ENCODE data around the gene ADORA1.

ADORA1 gene

GRCh38 chr1:203169770-203170520 is 42.4 kb downstream of the ADORA1 start:
- H3K4me1 ChIP-seq (ENCODE audit: insufficient read depth, low read length, severe bottlenecking): no peaks in the 10 kb centered on the region
- no peak overlapping the region for H2AFZ ChIP-seq (ENCODE audit: low read length)
- 0 out of 2 replicates have a peak, but pooled peaks cover 9% of the 10 kb centered on the region for H3K27me3 ChIP-seq (ENCODE audit: insufficient read depth, low read length)
- H3F3A ChIP-seq (ENCODE audit: insufficient read depth, low read length): no peaks in the 10 kb centered on the region
- no peak overlapping the region for H3K27ac ChIP-seq (ENCODE audit: low read depth, low read length, poor library complexity, severe bottlenecking)
- H3K9me2 ChIP-seq (ENCODE audit: low read depth, low read length): no peaks in the 10 kb centered on the region
- H3K36me3 ChIP-seq (ENCODE audit: insufficient read depth, low read length): no peaks in the 10 kb centered on the region
- no peak overlapping the region for H3K4me3 ChIP-seq (ENCODE audit: low read depth, low read length, poor library complexity, severe bottlenecking)
- no peak overlapping the region for H3K4me2 ChIP-seq (ENCODE audit: low read length)
- TF ChIP-seq EZH2 (IDR thresholded peaks at IDR 0.05; ENCODE audit: borderline replicate concordance, low read length): no peak
- TF ChIP-seq, protein P1, sequence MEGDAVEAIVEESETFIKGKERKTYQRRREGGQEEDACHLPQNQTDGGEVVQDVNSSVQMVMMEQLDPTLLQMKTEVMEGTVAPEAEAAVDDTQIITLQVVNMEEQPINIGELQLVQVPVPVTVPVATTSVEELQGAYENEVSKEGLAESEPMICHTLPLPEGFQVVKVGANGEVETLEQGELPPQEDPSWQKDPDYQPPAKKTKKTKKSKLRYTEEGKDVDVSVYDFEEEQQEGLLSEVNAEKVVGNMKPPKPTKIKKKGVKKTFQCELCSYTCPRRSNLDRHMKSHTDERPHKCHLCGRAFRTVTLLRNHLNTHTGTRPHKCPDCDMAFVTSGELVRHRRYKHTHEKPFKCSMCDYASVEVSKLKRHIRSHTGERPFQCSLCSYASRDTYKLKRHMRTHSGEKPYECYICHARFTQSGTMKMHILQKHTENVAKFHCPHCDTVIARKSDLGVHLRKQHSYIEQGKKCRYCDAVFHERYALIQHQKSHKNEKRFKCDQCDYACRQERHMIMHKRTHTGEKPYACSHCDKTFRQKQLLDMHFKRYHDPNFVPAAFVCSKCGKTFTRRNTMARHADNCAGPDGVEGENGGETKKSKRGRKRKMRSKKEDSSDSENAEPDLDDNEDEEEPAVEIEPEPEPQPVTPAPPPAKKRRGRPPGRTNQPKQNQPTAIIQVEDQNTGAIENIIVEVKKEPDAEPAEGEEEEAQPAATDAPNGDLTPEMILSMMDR (IDR thresholded peaks at IDR 0.05; ENCODE audit: low read length): no peak
- H3K79me2 ChIP-seq (ENCODE audit: insufficient read depth, low read length): no peaks in the 10 kb centered on the region
- H4K20me1 ChIP-seq (ENCODE audit: insufficient read depth, low read length): no peaks in the 10 kb centered on the region
- H3K9ac ChIP-seq (ENCODE audit: low read length): no peak overlapping the region
- no peaks in the 10 kb centered on the region for H3K9me3 ChIP-seq (ENCODE audit: low read length)

- H3K9me2 ChIP-seq (ENCODE audit: low read depth, low read length): no peaks in the 10 kb centered on the region
- 0 out of 2 replicates have a peak, but pooled peaks cover 5% of the 10 kb centered on the region for H3K27me3 ChIP-seq (ENCODE audit: insufficient read depth, low read length)
- no peak overlapping the region for H2AFZ ChIP-seq (ENCODE audit: low read length)
- no peak overlapping the region for H3K4me3 ChIP-seq (ENCODE audit: low read depth, low read length, poor library complexity, severe bottlenecking)
- H3K36me3 ChIP-seq (ENCODE audit: insufficient read depth, low read length): no peaks in the 10 kb centered on the region
- no peak overlapping the region for H3K27ac ChIP-seq (ENCODE audit: low read depth, low read length, poor library complexity, severe bottlenecking)
- no peaks in the 10 kb centered on the region for H3K79me2 ChIP-seq (ENCODE audit: insufficient read depth, low read length)
- no peaks in the 10 kb centered on the region for H3F3A ChIP-seq (ENCODE audit: insufficient read depth, low read length)
- no peak for TF ChIP-seq EZH2 (IDR thresholded peaks at IDR 0.05; ENCODE audit: borderline replicate concordance, low read length)
- TF ChIP-seq, protein P1 (IDR thresholded peaks at IDR 0.05; ENCODE audit: low read length): no peak
- H3K9ac ChIP-seq (ENCODE audit: low read length): no peak overlapping the region
- no peak overlapping the region for H3K4me2 ChIP-seq (ENCODE audit: low read length)
- no peaks in the 10 kb centered on the region for H3K4me1 ChIP-seq (ENCODE audit: insufficient read depth, low read length, severe bottlenecking)
- no peaks in the 10 kb centered on the region for H4K20me1 ChIP-seq (ENCODE audit: insufficient read depth, low read length)
- H3K9me3 ChIP-seq (ENCODE audit: low read length): no peaks in the 10 kb centered on the region
Measured at GRCh38 chr1:203170625-203171330, 43.3 kb downstream of the ADORA1 start.

DNA sequence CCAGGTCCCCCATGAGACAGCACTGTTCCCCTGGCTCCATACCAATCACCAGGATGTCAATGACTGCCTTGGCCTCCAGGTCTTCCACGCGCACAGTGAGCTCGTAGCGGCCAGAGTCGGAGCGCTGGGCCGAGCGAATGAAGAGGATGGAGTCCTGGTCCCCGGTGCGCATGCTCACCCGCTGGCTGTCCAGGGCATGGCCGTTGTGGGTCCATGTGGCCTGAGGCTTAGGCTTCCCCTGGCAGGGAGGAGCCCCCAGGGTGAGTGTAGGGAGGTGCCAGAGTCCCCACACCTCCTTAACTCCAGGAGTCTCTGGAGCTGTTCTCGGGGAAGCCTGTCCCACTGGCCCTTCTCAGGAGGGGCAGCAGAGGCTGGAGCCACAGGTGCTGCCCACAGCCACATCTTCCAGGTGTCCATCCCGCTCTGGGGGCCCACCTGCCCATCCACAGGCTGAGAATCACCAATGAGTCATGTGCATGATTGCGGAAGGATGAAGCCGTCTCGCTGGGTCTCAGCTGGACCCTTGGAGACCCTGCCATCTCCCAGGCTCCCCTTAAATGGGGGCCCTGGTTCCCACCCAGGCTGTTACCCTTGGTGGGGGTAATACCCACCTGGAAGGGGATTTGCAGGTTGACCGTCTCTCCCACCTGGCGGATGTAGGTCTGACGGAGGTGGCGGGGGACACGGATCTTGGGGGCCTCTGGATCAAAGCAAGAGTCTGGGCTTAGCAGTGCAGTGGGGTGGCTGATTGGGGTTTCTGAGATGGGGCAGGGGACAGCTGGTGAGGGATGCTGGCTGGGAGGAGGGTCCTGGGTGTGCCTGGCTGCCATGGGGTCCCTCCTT is 44.0 kb downstream of the ADORA1 start:
- H3F3A ChIP-seq (ENCODE audit: insufficient read depth, low read length): no peaks in the 10 kb centered on the region
- H3K4me3 ChIP-seq (ENCODE audit: low read depth, low read length, poor library complexity, severe bottlenecking): no peak overlapping the region
- no peak overlapping the region for H3K9ac ChIP-seq (ENCODE audit: low read length)
- no peaks in the 10 kb centered on the region for H3K79me2 ChIP-seq (ENCODE audit: insufficient read depth, low read length)
- H3K27ac ChIP-seq (ENCODE audit: low read depth, low read length, poor library complexity, severe bottlenecking): no peak overlapping the region
- no peak overlapping the region for H2AFZ ChIP-seq (ENCODE audit: low read length)
- no peaks in the 10 kb centered on the region for H3K9me3 ChIP-seq (ENCODE audit: low read length)
- TF ChIP-seq EZH2 (IDR thresholded peaks at IDR 0.05; ENCODE audit: borderline replicate concordance, low read length): no peak
- TF ChIP-seq, protein P1 (IDR thresholded peaks at IDR 0.05; ENCODE audit: low read length): no peak
- no peaks in the 10 kb centered on the region for H3K4me1 ChIP-seq (ENCODE audit: insufficient read depth, low read length, severe bottlenecking)
- H3K4me2 ChIP-seq (ENCODE audit: low read length): no peak overlapping the region
- H3K27me3 ChIP-seq (ENCODE audit: insufficient read depth, low read length): 0 out of 2 replicates have a peak, but pooled peaks cover 4% of the 10 kb centered on the region
- H4K20me1 ChIP-seq (ENCODE audit: insufficient read depth, low read length): no peaks in the 10 kb centered on the region
- H3K36me3 ChIP-seq (ENCODE audit: insufficient read depth, low read length): no peaks in the 10 kb centered on the region
- no peaks in the 10 kb centered on the region for H3K9me2 ChIP-seq (ENCODE audit: low read depth, low read length)

Measured in OCI-LY1 (cell line).